ENCODE results near the gene GRIK3. TPM values are rescaled to one million over a fixed set of nuclear protein-coding genes. Genes with fewer than 3 reads are reported as not detected.

The GRIK3 gene
- total and polyA plus RNA-seq, 7 donors = 0.03 to 0.15 (median 0.04) TPM; not detected in 2

GRCh38 chr1:36822648-36823047 lies 211.7 kb downstream of the GRIK3 start:
- Histone ChIP-seq H3K36me3 (ENCODE audit: insufficient read depth in 1 of 2, low read depth in 1 of 2) (no peaks in the 10 kb centered on the region), H3K9me3 (no peaks in the 10 kb centered on the region), H3K4me1 (no peaks in the 10 kb centered on the region), H3K27ac (no peak overlapping the region), H3K27me3 (ENCODE audit: insufficient read depth in 3 of 3, low read length in 2 of 3) (peaks cover 0 to 12% (median 0%) of the 10 kb centered on the region in 3 donors), H3K4me3 (no peak overlapping the region)
- DNase-seq = no peak
- intact Hi-C loops (cut with DNase I) = no loop called here
- TF ChIP-seq, protein P1, sequence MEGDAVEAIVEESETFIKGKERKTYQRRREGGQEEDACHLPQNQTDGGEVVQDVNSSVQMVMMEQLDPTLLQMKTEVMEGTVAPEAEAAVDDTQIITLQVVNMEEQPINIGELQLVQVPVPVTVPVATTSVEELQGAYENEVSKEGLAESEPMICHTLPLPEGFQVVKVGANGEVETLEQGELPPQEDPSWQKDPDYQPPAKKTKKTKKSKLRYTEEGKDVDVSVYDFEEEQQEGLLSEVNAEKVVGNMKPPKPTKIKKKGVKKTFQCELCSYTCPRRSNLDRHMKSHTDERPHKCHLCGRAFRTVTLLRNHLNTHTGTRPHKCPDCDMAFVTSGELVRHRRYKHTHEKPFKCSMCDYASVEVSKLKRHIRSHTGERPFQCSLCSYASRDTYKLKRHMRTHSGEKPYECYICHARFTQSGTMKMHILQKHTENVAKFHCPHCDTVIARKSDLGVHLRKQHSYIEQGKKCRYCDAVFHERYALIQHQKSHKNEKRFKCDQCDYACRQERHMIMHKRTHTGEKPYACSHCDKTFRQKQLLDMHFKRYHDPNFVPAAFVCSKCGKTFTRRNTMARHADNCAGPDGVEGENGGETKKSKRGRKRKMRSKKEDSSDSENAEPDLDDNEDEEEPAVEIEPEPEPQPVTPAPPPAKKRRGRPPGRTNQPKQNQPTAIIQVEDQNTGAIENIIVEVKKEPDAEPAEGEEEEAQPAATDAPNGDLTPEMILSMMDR (IDR thresholded peaks at IDR 0.05) = no peak
- no peak for ATAC-seq
- WGBS, 3 donors = 67 to 80% (median 76%) methylated on average over 2 of the region's 2 CpGs

DNA sequence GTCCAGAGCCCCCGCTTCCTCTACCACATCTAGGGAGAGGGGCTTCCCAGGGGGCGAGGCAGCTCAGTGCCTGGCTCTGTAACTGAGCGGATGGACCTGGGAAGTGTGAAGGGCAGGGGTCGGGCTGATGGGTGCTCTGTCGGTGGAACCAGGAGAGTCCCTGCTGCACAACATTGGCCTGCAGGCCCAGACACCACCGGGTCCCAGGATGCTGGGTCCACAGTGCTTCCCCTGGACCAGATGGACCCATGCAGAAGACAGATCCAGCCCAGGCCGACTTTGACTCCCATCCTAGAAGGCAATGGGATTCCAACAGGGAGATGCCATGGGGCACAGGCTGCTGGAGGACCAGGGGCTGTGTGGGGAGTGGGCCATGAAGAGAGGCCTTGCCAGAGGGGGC lies 212.9 kb downstream of the GRIK3 start:
- intact Hi-C loops (cut with DNase I) = no loop called here
- H3K9me3 ChIP-seq = no peaks in the 10 kb centered on the region
- DNase-seq (no peak), ATAC-seq (no peak)
- H3K36me3 ChIP-seq (ENCODE audit: insufficient read depth in 1 of 2, low read depth in 1 of 2) = no peaks in the 10 kb centered on the region
- no peak overlapping the region for H3K4me3 ChIP-seq
- TF ChIP-seq, protein P1 (IDR thresholded peaks at IDR 0.05) = no peak
- H3K27ac ChIP-seq = no peak overlapping the region
- H3K27me3 ChIP-seq (ENCODE audit: insufficient read depth in 3 of 3, low read length in 2 of 3) = peaks cover 0 to 12% (median 0%) of the 10 kb centered on the region in 3 donors
- WGBS, 3 donors = 86 to 92% (median 87%) methylated on average over 7 of the region's 7 CpGs
- no peaks in the 10 kb centered on the region for H3K4me1 ChIP-seq

GRCh38 chr1:36818771-36819170 lies 215.5 kb downstream of the GRIK3 start:
- no peaks in the 10 kb centered on the region for H3K4me1 ChIP-seq
- H3K9me3 ChIP-seq = no peaks in the 10 kb centered on the region
- DNase-seq (no peak), ATAC-seq (no peak)
- WGBS, 3 donors = 54 to 70% (median 60%) methylated on average over 2 of the region's 2 CpGs
- intact Hi-C loops (cut with DNase I) = no loop called here
- no peak overlapping the region for H3K4me3 ChIP-seq
- H3K27me3 ChIP-seq (ENCODE audit: insufficient read depth in 3 of 3, low read length in 2 of 3) = peaks cover 0 to 12% (median 0%) of the 10 kb centered on the region in 3 donors
- TF ChIP-seq, protein P1 (IDR thresholded peaks at IDR 0.05) = no peak
- H3K36me3 ChIP-seq (ENCODE audit: insufficient read depth in 1 of 2, low read depth in 1 of 2) = no peaks in the 10 kb centered on the region
- no peak overlapping the region for H3K27ac ChIP-seq

- Histone ChIP-seq H3K4me1 (no peaks in the 10 kb centered on the region), H3K4me3 (no peak overlapping the region), H3K27me3 (ENCODE audit: insufficient read depth in 3 of 3, low read length in 2 of 3) (peaks cover 0 to 12% (median 0%) of the 10 kb centered on the region in 3 donors), H3K36me3 (ENCODE audit: insufficient read depth in 1 of 2, low read depth in 1 of 2) (no peaks in the 10 kb centered on the region), H3K9me3 (no peaks in the 10 kb centered on the region), H3K27ac (no peak overlapping the region)
- TF ChIP-seq, protein P1 (IDR thresholded peaks at IDR 0.05) = no peak
- no peak for DNase-seq
- WGBS, 3 donors = 88 to 96% (median 90%) methylated on average over 2 of the region's 2 CpGs
- no peak for ATAC-seq
- intact Hi-C loops (cut with DNase I) = no loop called here
These were observed 218.0 kb downstream of the GRIK3 start for GRCh38 chr1:36816348-36816747.

DNA sequence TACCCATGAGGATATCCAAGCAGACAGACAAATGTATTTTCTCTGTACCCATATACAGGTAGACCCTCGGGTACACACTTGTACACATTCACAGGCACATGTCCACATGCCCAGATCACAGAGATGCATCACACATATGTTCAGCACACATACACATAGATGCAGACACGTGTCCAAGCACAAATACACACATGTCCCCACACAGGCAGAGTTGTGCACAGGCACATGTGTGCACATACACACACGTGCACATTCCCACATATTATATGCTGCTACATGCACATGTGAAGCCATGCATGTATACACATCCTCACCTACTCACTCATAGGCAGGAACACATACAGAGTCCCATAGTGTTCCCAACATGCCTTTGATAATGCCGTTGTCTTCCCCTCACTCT lies 219.5 kb downstream of the GRIK3 start:
- no peaks in the 10 kb centered on the region for H3K4me1 ChIP-seq
- H3K4me3 ChIP-seq = no peak overlapping the region
- WGBS, 3 donors = 82 to 88% (median 85%) methylated on average over 4 of the region's 4 CpGs
- DNase-seq (no peak), ATAC-seq (no peak)
- H3K9me3 ChIP-seq = no peaks in the 10 kb centered on the region
- intact Hi-C loops (cut with DNase I) = no loop called here
- H3K27ac ChIP-seq = no peak overlapping the region
- peaks cover 0 to 5% (median 0%) of the 10 kb centered on the region in 3 donors for H3K27me3 ChIP-seq (ENCODE audit: insufficient read depth in 3 of 3, low read length in 2 of 3)
- TF ChIP-seq, protein P1 (IDR thresholded peaks at IDR 0.05) = no peak
- no peaks in the 10 kb centered on the region for H3K36me3 ChIP-seq (ENCODE audit: insufficient read depth in 1 of 2, low read depth in 1 of 2)
